GM19035 (cell line): Measurements from ENCODE around the gene ANKRD53.
"Not testable (repeated sequence)": the region's sequence is repeated elsewhere in the genome, so short reads cannot be mapped to it uniquely, and the experiment has no call there.

Experiments
- ATAC-seq: cut with Tn5 transposase; IDR thresholded peaks from one replicate; pipeline ENCODE4 v1.9.1; 2021; ENCODE audit not compliant: unreplicated experiment

The ANKRD53 gene

DNA sequence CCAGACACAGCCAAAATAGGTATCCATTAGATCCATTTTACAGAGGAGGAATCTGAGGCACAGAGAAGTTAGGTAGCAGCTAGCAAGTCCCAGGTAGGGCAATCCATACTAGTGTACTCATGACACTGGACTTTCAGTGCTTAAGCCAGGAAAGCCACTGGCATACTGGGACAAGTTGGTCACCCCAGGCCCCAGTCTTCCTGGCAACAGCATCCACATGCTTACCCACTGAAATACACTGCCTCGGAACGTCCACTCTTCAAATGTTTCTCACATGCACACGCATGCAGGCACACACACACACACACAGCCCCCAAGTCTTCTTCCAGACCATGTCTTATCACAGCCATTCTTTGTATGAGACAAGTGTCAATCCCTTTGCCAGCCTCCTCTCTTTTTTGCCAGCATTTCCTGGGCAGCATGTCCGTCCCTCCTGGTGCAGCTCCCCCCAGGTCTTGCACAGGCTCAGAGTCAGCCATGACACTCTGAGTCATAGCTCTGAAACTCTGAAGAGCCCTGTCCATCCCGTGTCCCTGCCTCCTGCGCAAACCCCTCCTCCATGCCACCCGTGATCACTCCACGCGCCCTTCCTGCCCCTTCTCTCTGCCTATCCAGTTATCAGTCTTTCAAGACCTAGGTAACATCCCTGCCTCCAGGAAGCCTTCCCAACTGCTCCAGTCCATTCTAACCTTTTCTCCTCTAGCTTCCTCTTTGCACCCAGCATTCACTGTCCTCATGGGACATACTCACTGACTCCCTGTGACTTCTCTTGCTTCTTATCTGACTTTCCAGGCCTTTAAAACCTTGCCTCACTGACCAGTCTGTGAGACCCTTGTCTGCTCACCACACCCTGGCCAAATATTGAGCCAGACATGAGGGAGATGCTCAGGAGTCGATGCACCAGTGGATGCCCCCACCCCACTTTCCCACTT, 27.1 kb downstream of the ANKRD53 start:
- no peak for ATAC-seq

DNA sequence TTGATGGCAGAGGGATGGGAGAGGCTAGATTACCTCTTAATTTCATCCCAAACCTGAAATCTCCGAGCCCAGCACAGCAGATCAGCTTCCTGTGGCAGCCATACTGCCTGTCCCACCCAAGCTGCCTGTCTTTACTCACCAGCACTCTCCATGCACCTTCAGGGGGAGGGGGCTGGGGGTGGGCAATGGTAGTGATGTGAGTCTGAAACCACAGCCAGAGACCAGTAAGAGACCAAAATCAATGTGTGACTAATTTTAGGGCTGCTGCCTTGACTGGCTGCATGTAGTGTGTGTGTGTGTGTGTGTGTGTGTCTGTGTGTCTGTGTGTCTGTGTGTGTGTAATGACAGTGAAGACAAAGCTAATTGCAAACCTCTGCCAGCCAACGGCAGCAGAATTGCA, 27.9 kb downstream of the ANKRD53 start:
- no peak for ATAC-seq

DNA sequence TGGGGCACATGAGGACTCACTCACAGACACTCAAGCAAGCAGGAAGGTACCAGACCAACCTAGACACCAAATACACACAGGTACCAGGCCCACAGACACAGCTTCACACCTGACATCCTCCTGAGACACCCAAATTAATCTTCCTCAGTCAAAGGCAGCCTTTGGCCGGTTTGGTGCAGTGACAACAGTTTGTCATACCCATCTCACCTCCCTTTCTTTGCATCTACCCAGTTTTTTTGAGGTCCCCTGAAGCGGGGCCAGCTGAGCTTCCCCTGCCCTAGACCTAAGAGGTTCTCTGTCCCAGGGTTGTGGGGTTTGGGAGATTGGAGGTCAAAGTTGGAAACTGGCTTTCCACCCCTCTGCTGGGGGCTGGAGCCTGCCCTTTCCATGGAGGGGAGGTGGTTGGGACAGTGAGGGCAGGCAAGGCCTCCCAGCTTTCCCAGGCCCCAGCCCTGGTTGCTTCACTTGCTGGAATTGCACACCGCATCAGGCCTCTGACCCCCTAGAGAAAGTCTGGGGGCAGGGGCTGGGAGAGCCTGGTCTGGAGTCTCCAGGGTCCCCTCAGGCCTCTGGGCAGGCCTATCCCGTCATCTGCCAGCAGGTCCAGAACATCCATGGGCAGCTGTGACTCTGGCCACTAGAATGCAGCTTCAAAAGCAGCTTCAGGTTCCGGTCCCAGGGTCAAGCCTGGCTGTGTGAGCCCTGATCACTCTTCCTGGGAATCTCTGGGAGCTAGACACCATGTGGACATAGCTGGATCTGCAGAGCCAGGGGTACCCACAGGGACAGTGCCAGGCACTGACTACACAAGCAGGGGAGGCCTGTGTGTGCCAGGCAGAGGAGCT, 28.7 kb downstream of the ANKRD53 start:
- ATAC-seq: no peak

- no peak for ATAC-seq
Observed at GRCh38 chr2:71008342-71008741, 29.9 kb downstream of the ANKRD53 start.

DNA sequence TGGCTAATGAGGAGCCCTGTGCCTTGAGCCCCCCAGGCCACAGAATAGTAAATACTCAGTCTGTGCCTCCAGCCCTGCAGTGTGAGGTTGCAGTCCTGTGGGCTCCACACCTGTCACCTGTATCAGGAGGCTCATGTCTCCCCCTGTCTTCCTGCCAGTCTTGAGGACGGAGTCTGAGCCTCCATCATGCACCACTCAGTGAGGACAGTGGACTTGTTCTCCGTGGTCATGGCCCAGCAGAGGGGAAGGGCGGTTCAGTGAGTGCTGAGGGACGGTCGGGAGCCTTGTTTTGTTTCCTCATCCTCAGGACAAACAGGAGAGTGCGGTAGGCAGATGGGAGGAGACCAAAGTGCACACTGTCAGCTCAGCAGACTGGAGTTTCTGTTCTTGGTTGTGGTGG, 33.4 kb downstream of the ANKRD53 start:
- not testable (repeated sequence) for ATAC-seq

- no peak for ATAC-seq
Observed at GRCh38 chr2:71018625-71019024, 40.2 kb downstream of the ANKRD53 start.

- not testable (repeated sequence) for ATAC-seq
Observed at GRCh38 chr2:71019989-71020388, 41.6 kb downstream of the ANKRD53 start.

DNA sequence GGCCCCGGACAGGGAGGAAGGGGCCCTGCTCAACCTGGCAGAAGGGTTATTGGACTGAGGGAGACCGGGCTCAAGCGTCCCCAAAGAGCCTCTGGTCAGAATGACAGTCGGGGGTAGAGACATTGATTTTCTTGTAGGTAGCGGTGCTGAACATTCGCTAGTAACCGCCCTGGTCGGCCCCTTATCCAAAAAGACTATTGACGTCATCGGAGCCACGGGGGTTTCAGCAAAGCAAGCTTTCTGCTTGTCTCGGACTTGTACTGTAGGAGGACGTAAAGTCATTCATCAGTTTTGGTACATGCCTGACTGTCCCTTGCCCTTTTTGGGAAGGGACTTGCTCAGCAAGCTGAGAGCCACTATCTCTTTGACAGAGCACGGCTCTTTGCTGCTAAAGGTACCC, 43.0 kb downstream of the ANKRD53 start:
- ATAC-seq: not testable (repeated sequence)

- not testable (repeated sequence) for ATAC-seq
Observed at GRCh38 chr2:71023553-71024243, 45.3 kb downstream of the ANKRD53 start.
